K562 (cell line): ENCODE data around the gene PTPRF. TPM values are rescaled to one million over a fixed set of nuclear protein-coding genes. Genes with fewer than 3 reads are reported as not detected.

Source experiments
- HCFC1 ChIP-seq: IDR thresholded peaks from 2 replicates; pipeline ENCODE4 v1.6.1; 2012; ENCODE audit warnings: low read depth, low read length, improper control_type of control experiment
- POLR2G ChIP-seq: fragments of 200-400 bp; formaldehyde crosslinking; IDR thresholded peaks from 2 replicates; pipeline ENCODE4 v1.6.1; 2017; ENCODE audit warnings: low read depth, mild to moderate bottlenecking, antibody characterized with exemption, low read length, moderate library complexity
- PTRF ChIP-seq: fragments of 450-650 bp; IDR thresholded peaks from 2 replicates; pipeline ENCODE4 v1.6.1; 2016; ENCODE audit warnings: mild to moderate bottlenecking, missing genetic modification characterization, missing compliant biosample characterization
- RB1 ChIP-seq: fragments of 450-650 bp; IDR thresholded peaks from 2 replicates; pipeline ENCODE4 v1.6.1; 2017; ENCODE audit warnings: low read depth, mild to moderate bottlenecking
- REST ChIP-seq, 2 experiments: fragments of 450-650 bp; formaldehyde crosslinking in 1 of 2; IDR thresholded peaks; 2 replicates each; pipeline versions ENCODE4 v1.4.0 to v1.6.1; 2014 to 2020; ENCODE audit warnings: mild to moderate bottlenecking in 2 of 2, borderline replicate concordance in 1 of 2, low read depth in 1 of 2
- ZC3H11A ChIP-seq: IDR thresholded peaks from 2 replicates; pipeline ENCODE4 v1.6.1; 2012; ENCODE audit warnings: low read depth, low read length, improper control_type of control experiment
- polyA plus RNA-seq, 8 experiments: library from polyadenylated mRNA; depleted of rRNA in 4 of 8; stranded (reverse) in 5 of 8; unstranded in 3 of 8; fragments of >200 nt; fragmentation: Nextera tagmentation in 2 of 8; fragmentation: Illumina TruSeq in 1 of 8; extraction: Ambion mirVana in 2 of 8; extraction: Trizol in 1 of 8; gene quantifications; 2 replicates each; pipeline versions ENCODE4 v1.2.1 to v1.2.3, GENCODE V29; 2011 to 2014; ENCODE audit warnings: inconsistent platforms in 1 of 8, missing spikeins in 1 of 8
- total RNA-seq, 7 experiments: library from RNA; depleted of rRNA in 6 of 7; stranded (reverse); fragments of >200 nt in 6 of 7; fragmentation: Illumina TruSeq in 2 of 7; extraction: Trizol in 2 of 7; gene quantifications; 2 replicates each; pipeline versions ENCODE4 v1.2.1 to v1.2.3, GENCODE V29; 2011 to 2021; ENCODE audit warnings: low replicate concordance in 1 of 7

Gene PTPRF
- total and polyA plus RNA-seq, 9 of the 15 experiments (the other 6 are each of a cell fraction or from before 2014, with no cell fraction given): 0.13 to 4.3 (median 1.1) TPM

GRCh38 chr1:43530483-43531106, at the start of gene PTPRF (continued):
- TF ChIP-seq REST (IDR thresholded peaks at IDR 0.05; ENCODE audit: borderline replicate concordance) (no peak), REST (CRISPR knock-in tag; IDR thresholded peaks at IDR 0.05; ENCODE audit: low read depth) (no peak), POLR2G (0 out of 2 replicates have a peak, but pooled peaks have one; percentile 39), ZC3H11A (no peak), HCFC1 (no peak), PTRF (no peak), RB1 (peak; percentile 66; the same call in 1 of the 2 replicates)
